ENCODE measurements around the gene MFGE8.
"Not testable (repeated sequence)": the region's sequence is repeated elsewhere in the genome, so short reads cannot be mapped to it uniquely, and the experiment has no call there.

The MFGE8 gene

GRCh38 chr15:88932875-88933330, 19.7 kb upstream of the MFGE8 start:
- no peak for TF ChIP-seq CTCF (IDR thresholded peaks at IDR 0.05; ENCODE audit: low read depth, low read length, missing control alignments)
- Histone ChIP-seq H3K4me3 (ENCODE audit: low read depth, low read length) (no peak overlapping the region), H3K27me3 (replicated peaks) (no peaks in the 10 kb centered on the region), H3K36me3 (replicated peaks) (no peaks in the 10 kb centered on the region), H3K27ac (no peak overlapping the region)
- in situ Hi-C loops (cut with HindIII; ENCODE audit: low pct_ligation_motif_present, low sequenced_read_pairs), result no loop called here
- no peak for DNase-seq

- no peaks in the 10 kb centered on the region for H3K36me3 ChIP-seq (replicated peaks)
- no peak for TF ChIP-seq CTCF (IDR thresholded peaks at IDR 0.05; ENCODE audit: low read depth, low read length, missing control alignments)
- in situ Hi-C loops (cut with HindIII; ENCODE audit: low pct_ligation_motif_present, low sequenced_read_pairs), result no loop called here
- DNase-seq, result no peak
- no peak overlapping the region for H3K4me3 ChIP-seq (ENCODE audit: low read depth, low read length)
- H3K27ac ChIP-seq, result no peak overlapping the region
- no peaks in the 10 kb centered on the region for H3K27me3 ChIP-seq (replicated peaks)
Observed at GRCh38 chr15:88932271-88932874, 19.2 kb upstream of the MFGE8 start.

- no peaks in the 10 kb centered on the region for H3K36me3 ChIP-seq (replicated peaks)
- H3K27me3 ChIP-seq (replicated peaks), result no peaks in the 10 kb centered on the region
- H3K27ac ChIP-seq, result no peak overlapping the region
- no peak for TF ChIP-seq CTCF (IDR thresholded peaks at IDR 0.05; ENCODE audit: low read depth, low read length, missing control alignments)
- H3K4me3 ChIP-seq (ENCODE audit: low read depth, low read length), result no peak overlapping the region
- in situ Hi-C loops (cut with HindIII; ENCODE audit: low pct_ligation_motif_present, low sequenced_read_pairs), result no loop called here
- DNase-seq, result no peak
Observed at GRCh38 chr15:88930579-88930978, 17.4 kb upstream of the MFGE8 start.

GRCh38 chr15:88929358-88930098, 16.3 kb upstream of the MFGE8 start:
- in situ Hi-C loops (cut with HindIII; ENCODE audit: low pct_ligation_motif_present, low sequenced_read_pairs); H3K27me3 ChIP-seq (replicated peaks); H3K36me3 ChIP-seq (replicated peaks); DNase-seq; H3K4me3 ChIP-seq (ENCODE audit: low read depth, low read length); H3K27ac ChIP-seq: not testable (repeated sequence)

GRCh38 chr15:88928192-88928591, 15.0 kb upstream of the MFGE8 start:
- in situ Hi-C loops (cut with HindIII; ENCODE audit: low pct_ligation_motif_present, low sequenced_read_pairs); H3K27ac ChIP-seq; H3K27me3 ChIP-seq (replicated peaks); H3K4me3 ChIP-seq (ENCODE audit: low read depth, low read length); H3K36me3 ChIP-seq (replicated peaks); DNase-seq: not testable (repeated sequence)

GRCh38 chr15:88925648-88926047, 12.5 kb upstream of the MFGE8 start:
- H3K27ac ChIP-seq; DNase-seq; in situ Hi-C loops (cut with HindIII; ENCODE audit: low pct_ligation_motif_present, low sequenced_read_pairs); H3K27me3 ChIP-seq (replicated peaks); H3K4me3 ChIP-seq (ENCODE audit: low read depth, low read length); H3K36me3 ChIP-seq (replicated peaks): not testable (repeated sequence)

GRCh38 chr15:88920892-88921435, 7.8 kb upstream of the MFGE8 start:
- H3K36me3 ChIP-seq (replicated peaks); H3K4me3 ChIP-seq (ENCODE audit: low read depth, low read length); H3K27me3 ChIP-seq (replicated peaks): not testable (repeated sequence)
- H3K27ac ChIP-seq, result peak overlapping the region; percentile 74
- peak; percentile 85 for DNase-seq
- in situ Hi-C loops (cut with HindIII; ENCODE audit: low pct_ligation_motif_present, low sequenced_read_pairs), result loop anchor here (25.0 kb wide), 1 partner anchor 91 kb away; no protein-coding TSS in a partner anchor

Data from brain microvascular endothelial cell (primary cell).